Ovary (tissue), 9 donors: ENCODE results near the gene CEACAM8. TPM values are rescaled to one million over a fixed set of nuclear protein-coding genes. Genes with fewer than 3 reads are reported as not detected.

ENCODE experiments used
- DNase-seq, 5 donors: peaks; one replicate each; pipeline ENCODE4 v3.0.0-alpha.2; 2019 to 2020
- H3K27ac ChIP-seq, 2 donors: fragments of 200-600 bp; one replicate each; pipeline versions ENCODE4 v1.5.1 to v1.8.0; 2019 to 2022
- H3K27me3 ChIP-seq: fragments of 200-600 bp; one replicate; pipeline ENCODE4 v1.8.0; 2022
- H3K36me3 ChIP-seq: fragments of 200-600 bp; sonication (generic); one replicate; pipeline ENCODE4 v1.5.1; 2019
- H3K4me1 ChIP-seq: one replicate; pipeline ENCODE4 v1.8.1; 2013; ENCODE audit warnings: mild to moderate bottlenecking, moderate library complexity; ENCODE audit not compliant: insufficient read depth
- H3K4me3 ChIP-seq: fragments of 200-600 bp; sonication (generic); one replicate; pipeline ENCODE4 v1.5.1; 2017
- H3K9me3 ChIP-seq, 2 donors: fragments of 200-600 bp in 1 of 2; sonication (generic) in 1 of 2; one replicate each; pipeline versions ENCODE4 v1.5.1 to v1.8.1; 2013 to 2019; ENCODE audit warnings: mild to moderate bottlenecking in 1 of 2, moderate library complexity in 1 of 2
- CTCF ChIP-seq, 3 donors: fragments of 450-650 bp in 2 of 3; fragments of 200-600 bp in 1 of 3; IDR thresholded peaks; one replicate each; pipeline versions ENCODE4 v1.5.1 to v1.8.0; 2016 to 2022; ENCODE audit warnings: antibody characterized with exemption in 3 of 3, mild to moderate bottlenecking in 1 of 3
- EP300 ChIP-seq: sonication (generic); formaldehyde crosslinking; IDR thresholded peaks from one replicate; pipeline ENCODE4 v1.6.1; 2017; ENCODE audit warnings: antibody characterized with exemption
- POLR2A ChIP-seq: fragments of 450-650 bp; IDR thresholded peaks from one replicate; pipeline ENCODE4 v1.6.1; 2017; ENCODE audit warnings: antibody characterized with exemption, mild to moderate bottlenecking, moderate library complexity
- WGBS, 3 donors: extraction: QIAGEN DNeasy Blood & Tissue Kit in 1 of 3; methylation state at CpG; one replicate each; pipeline versions ENCODE4 v1.1.5 to v1.1.7; 2013 to 2017; 5-methylcytosine and 5-hydroxymethylcytosine counted together
- intact Hi-C, 4 donors: fragments of 100-400 bp; cut with DNase I; formaldehyde crosslinking; loops; one replicate each; pipeline versions ENCODE4 v1.11.0 to v1.15.1; 2022 to 2023
- polyA plus RNA-seq, 2 donors: library from polyadenylated mRNA; stranded (reverse); fragments of 200-250 nt in 1 of 2; fragments of 350-450 nt in 1 of 2; fragmentation: Illumina TruSeq in 1 of 2; extraction: RNeasy Lipid Tissue Mini Kit (QIAGEN cat#74804) in 1 of 2; gene quantifications; one replicate each; pipeline ENCODE4 v1.2.3, GENCODE V29; 2013 to 2014
- total RNA-seq, 7 donors: library from RNA; depleted of rRNA in 2 of 7; stranded (reverse); fragments of >200 nt in 2 of 7; fragmentation: NEBNext Ultra II Directional in 3 of 7; extraction: Animal tissue kit (Norgen Biotek cat#: 25700) in 3 of 7; gene quantifications; one replicate each; pipeline versions ENCODE4 v1.1.0 to v1.2.4, GENCODE V29; 2016 to 2023
- donor health status: DM: no; HTN: no; CAD: no; lungs with moderate emphysema.
- donor health status: DM: no; HTN: no; CAD: no.
- donor health status: Bipolar disorder and iron deficiency.
- donor health status: DM: yes; HTN: yes; CAD: no.
- donor health status: DM: no; HTN: no; CAD: no.
- donor health status: DM: yes; HTN: yes; CAD: no.

Gene CEACAM8
- total and polyA plus RNA-seq, 9 donors, result not detected

- TF ChIP-seq CTCF (IDR thresholded peaks at IDR 0.05) (no peak), POLR2A (no peak), EP300 (no peak)
- no peak overlapping the region for H3K27ac ChIP-seq
- DNase-seq, result no peak
- no peaks in the 10 kb centered on the region for H3K27me3 ChIP-seq
- no peaks in the 10 kb centered on the region for H3K36me3 ChIP-seq
- WGBS, 3 donors, result 72 to 85% (median 76%) methylated on average over 4 of the region's 4 CpGs
- H3K4me3 ChIP-seq, result no peak overlapping the region
- no peaks in the 10 kb centered on the region for H3K4me1 ChIP-seq
- intact Hi-C loops, result no loop called here
- no peaks in the 10 kb centered on the region for H3K9me3 ChIP-seq
Observed at GRCh38 chr19:42568006-42568405, 26.7 kb downstream of the CEACAM8 start.

GRCh38 chr19:42567567-42567966, 27.2 kb downstream of the CEACAM8 start:
- Histone ChIP-seq H3K27me3 (no peaks in the 10 kb centered on the region), H3K4me3 (no peak overlapping the region), H3K27ac (no peak overlapping the region), H3K36me3 (no peaks in the 10 kb centered on the region), H3K4me1 (no peaks in the 10 kb centered on the region), H3K9me3 (no peaks in the 10 kb centered on the region)
- WGBS, 3 donors, result 85 to 89% (median 89%) methylated on average over 4 of the region's 4 CpGs
- DNase-seq, result no peak
- no peak for TF ChIP-seq EP300
- TF ChIP-seq POLR2A, result no peak
- TF ChIP-seq CTCF (IDR thresholded peaks at IDR 0.05), result no peak
- intact Hi-C loops, result no loop called here

GRCh38 chr19:42563352-42564210, 31.1 kb downstream of the CEACAM8 start:
- DNase-seq, result no peak
- Histone ChIP-seq H3K4me1 (peaks cover under 1% of the 10 kb centered on the region), H3K36me3 (no peaks in the 10 kb centered on the region), H3K4me3 (no peak overlapping the region), H3K27me3 (no peaks in the 10 kb centered on the region), H3K9me3 (no peaks in the 10 kb centered on the region), H3K27ac (no peak overlapping the region)
- intact Hi-C loops, result no loop called here
- 20 to 23% (median 22%) methylated on average over 7 of the region's 7 CpGs for WGBS, 3 donors
- TF ChIP-seq CTCF (IDR thresholded peaks at IDR 0.05), result no peak
- no peak for TF ChIP-seq EP300
- TF ChIP-seq POLR2A, result no peak

- H3K27ac ChIP-seq, result no peak overlapping the region
- H3K4me1 ChIP-seq, result peaks cover 2% of the 10 kb centered on the region
- no peaks in the 10 kb centered on the region for H3K27me3 ChIP-seq
- intact Hi-C loops, result no loop called here
- DNase-seq, result no peak
- no peak overlapping the region for H3K4me3 ChIP-seq
- no peaks in the 10 kb centered on the region for H3K9me3 ChIP-seq
- 77 to 88% (median 83%) methylated on average over 2 of the region's 2 CpGs for WGBS, 3 donors
- H3K36me3 ChIP-seq, result no peaks in the 10 kb centered on the region
- TF ChIP-seq CTCF (IDR thresholded peaks at IDR 0.05) (no peak), POLR2A (no peak), EP300 (no peak)
Observed at GRCh38 chr19:42561512-42561911, 33.2 kb downstream of the CEACAM8 start.
